Esophagus (tissue), 2 donors: ENCODE results near the gene PTGES. TPM values are rescaled to one million over a fixed set of nuclear protein-coding genes. Genes with fewer than 3 reads are reported as not detected.
"Not testable (repeated sequence)": the region's sequence is repeated elsewhere in the genome, so short reads cannot be mapped to it uniquely, and the experiment has no call there.

Experiments used
- H3K27ac ChIP-seq, 2 donors: one replicate each; pipeline ENCODE4 v1.5.1; 2013; ENCODE audit warnings: low read depth in 2 of 2, mild to moderate bottlenecking in 2 of 2, inconsistent platforms in 1 of 2, low read length in 1 of 2, moderate library complexity in 1 of 2
- H3K27me3 ChIP-seq, 2 donors: one replicate each; pipeline ENCODE4 v1.6.1; 2013; ENCODE audit warnings: low read length in 2 of 2, control low read depth in 1 of 2, mild to moderate bottlenecking in 1 of 2; ENCODE audit not compliant: insufficient read depth in 2 of 2, control insufficient read depth in 1 of 2
- H3K36me3 ChIP-seq, 2 donors: one replicate each; pipeline ENCODE4 v1.6.1; 2013; ENCODE audit warnings: low read length in 1 of 2; ENCODE audit not compliant: control insufficient read depth in 2 of 2, insufficient read depth in 2 of 2
- H3K4me1 ChIP-seq, 2 donors: one replicate each; pipeline ENCODE4 v1.6.1; 2013; ENCODE audit warnings: low read length in 1 of 2; ENCODE audit not compliant: control insufficient read depth in 2 of 2, insufficient read depth in 2 of 2
- H3K4me3 ChIP-seq, 2 donors: one replicate each; pipeline ENCODE4 v1.5.1; 2013; ENCODE audit warnings: low read length in 2 of 2, mild to moderate bottlenecking in 2 of 2, low read depth in 1 of 2, moderate library complexity in 1 of 2
- H3K9me3 ChIP-seq, 2 donors: one replicate each; pipeline ENCODE4 v1.6.1; 2013; ENCODE audit warnings: mild to moderate bottlenecking in 2 of 2, low read depth in 1 of 2, low read length in 1 of 2, moderate library complexity in 1 of 2; ENCODE audit not compliant: control insufficient read depth in 2 of 2, insufficient read depth in 1 of 2
- WGBS, 2 donors: extraction: QIAGEN DNeasy Blood & Tissue Kit; methylation state at CpG; one replicate each; pipeline ENCODE4 v1.1.7; 2013; 5-methylcytosine and 5-hydroxymethylcytosine counted together
- polyA plus RNA-seq, 2 donors: library from polyadenylated mRNA; stranded (reverse); fragments of 200-250 nt; gene quantifications; one replicate each; pipeline ENCODE4 v1.2.3, GENCODE V29; 2013
- donor health status: healthy with polysubstance abuse.
- donor health status: Bipolar disorder and iron deficiency.

Gene PTGES
- polyA plus RNA-seq, 2 donors, result 6.4 to 16.3 TPM

DNA sequence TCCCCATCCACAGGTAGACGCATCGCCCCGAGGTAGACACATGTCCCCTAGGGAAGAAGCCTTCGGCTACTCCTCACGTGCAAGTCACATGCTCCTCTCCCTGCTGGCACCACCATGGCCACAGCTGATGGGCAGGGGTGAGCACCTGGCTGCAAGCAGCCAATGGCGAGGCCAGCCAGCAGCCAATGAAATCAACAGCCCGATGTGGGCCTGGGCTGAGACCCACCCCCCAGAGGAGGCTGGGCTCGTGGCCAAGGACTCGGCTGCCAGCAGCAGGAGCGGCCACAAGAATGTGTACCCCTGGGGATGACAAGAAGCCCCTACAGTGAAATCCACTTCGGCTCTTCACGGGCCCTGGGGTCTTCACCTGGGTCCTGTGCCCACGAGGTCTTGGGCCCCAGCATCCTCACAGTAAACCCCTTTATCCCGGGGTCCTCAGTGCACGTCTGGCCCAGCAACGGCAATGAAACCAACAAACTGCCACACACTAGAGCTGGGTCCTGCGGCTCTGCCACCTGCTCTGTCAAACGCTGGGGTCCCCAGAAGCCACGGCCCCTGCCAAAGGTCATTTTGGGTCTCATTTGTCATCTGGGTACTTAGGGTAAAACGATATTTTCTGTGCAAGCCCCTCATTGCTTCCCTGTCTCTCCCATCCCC lies 22.1 kb upstream of the PTGES start:
- H3K4me3 ChIP-seq, result no peak overlapping the region
- H3K27ac ChIP-seq, result no peak overlapping the region
- no peaks in the 10 kb centered on the region for H3K9me3 ChIP-seq
- 73 to 74% methylated on average over 20 of the region's 20 CpGs for WGBS, 2 donors
- H3K36me3 ChIP-seq, result no peaks in the 10 kb centered on the region
- H3K27me3 ChIP-seq, result no peaks in the 10 kb centered on the region
- peaks cover 5 to 7% of the 10 kb centered on the region in 2 donors for H3K4me1 ChIP-seq

DNA sequence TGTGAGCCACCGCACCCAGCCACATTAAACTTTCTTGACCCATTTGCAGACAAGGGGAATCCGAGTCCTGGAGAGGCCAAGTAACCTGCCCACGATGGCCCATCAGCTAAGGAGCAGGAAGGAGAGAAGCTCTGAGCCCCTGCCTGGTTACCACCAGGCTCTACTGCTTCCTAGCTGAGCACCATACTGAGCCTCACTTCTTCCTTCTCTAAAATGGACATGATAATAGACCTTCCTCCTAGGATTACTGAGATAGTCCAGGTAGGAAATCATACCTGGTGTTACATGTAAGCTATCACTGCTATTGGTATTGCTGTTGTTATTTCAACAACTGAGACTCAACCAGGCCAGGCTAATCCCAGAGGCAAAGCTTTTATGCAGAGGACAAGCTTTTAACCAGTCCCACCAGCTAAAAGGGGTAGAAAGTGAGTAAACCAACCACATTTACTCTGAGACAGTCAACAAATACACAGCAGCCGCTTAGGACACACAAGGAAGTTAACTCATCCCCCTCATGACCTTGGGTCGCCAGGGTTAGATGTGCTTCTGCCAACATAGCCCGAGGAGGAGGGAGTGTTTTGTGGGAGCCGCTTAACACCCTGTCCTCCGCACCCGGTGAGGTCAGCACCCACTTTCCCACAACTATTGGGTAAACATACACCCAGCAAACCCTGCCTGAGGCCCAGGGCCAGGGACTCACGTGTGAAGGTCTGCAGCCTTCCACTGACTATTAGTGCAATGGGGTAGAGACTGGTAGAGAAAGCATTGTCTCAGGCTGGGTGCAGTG lies 20.6 kb upstream of the PTGES start:
- no peak overlapping the region for H3K4me3 ChIP-seq
- 50 to 54% methylated on average over 10 of the region's 10 CpGs for WGBS, 2 donors
- H3K4me1 ChIP-seq, result peaks cover 5 to 7% of the 10 kb centered on the region in 2 donors
- H3K36me3 ChIP-seq, result no peaks in the 10 kb centered on the region
- H3K9me3 ChIP-seq, result no peaks in the 10 kb centered on the region
- H3K27ac ChIP-seq, result no peak overlapping the region
- no peaks in the 10 kb centered on the region for H3K27me3 ChIP-seq

DNA sequence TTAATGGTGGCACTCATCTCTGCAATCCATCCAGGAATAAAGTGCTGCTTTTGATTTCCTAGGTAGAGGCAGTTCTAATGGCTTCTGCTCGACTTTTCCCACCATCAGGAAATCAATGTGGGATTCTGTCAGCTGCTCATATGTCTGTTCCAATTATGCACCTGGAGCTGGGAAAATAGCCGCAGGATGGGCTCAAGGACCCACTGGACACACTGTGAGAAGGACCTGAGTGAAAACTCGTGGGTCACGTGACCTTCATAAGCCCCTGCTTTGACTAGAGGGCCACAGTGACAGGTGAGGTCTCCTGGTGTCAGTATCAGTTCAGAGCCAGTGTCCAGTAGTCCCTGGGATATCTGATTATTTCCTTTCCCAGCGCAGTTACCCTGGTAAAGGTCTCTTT lies 17.9 kb upstream of the PTGES start:
- peaks cover 0 to 7% of the 10 kb centered on the region in 2 donors for H3K4me1 ChIP-seq
- H3K36me3 ChIP-seq, result no peaks in the 10 kb centered on the region
- no peaks in the 10 kb centered on the region for H3K27me3 ChIP-seq
- no peaks in the 10 kb centered on the region for H3K9me3 ChIP-seq
- H3K27ac ChIP-seq, result no peak overlapping the region
- 77 to 84% methylated on average over 5 of the region's 5 CpGs for WGBS, 2 donors
- no peak overlapping the region for H3K4me3 ChIP-seq

DNA sequence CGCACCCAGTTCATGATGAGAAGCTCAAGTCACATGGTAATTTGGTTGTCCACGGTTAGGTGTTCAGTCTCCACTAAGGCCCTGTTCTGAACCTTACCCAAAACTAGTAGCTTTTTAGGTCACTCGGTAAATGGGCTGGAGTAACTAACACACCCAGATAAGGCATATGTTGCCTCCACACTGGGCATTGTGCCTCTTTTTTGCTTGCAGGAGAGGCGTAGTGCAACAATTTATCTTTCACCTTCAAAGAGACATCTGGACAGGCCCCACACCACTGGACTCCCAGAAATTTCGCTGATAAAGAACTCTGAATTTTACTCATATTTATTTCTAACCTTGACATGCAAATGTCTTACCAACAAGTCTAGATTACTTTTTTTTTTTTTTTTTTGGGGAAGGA lies 16.8 kb upstream of the PTGES start:
- Histone ChIP-seq H3K27me3 (no peaks in the 10 kb centered on the region), H3K9me3 (no peaks in the 10 kb centered on the region), H3K4me1 (peaks cover 0 to 5% of the 10 kb centered on the region in 2 donors), H3K27ac (no peak overlapping the region), H3K4me3 (no peak overlapping the region), H3K36me3 (no peaks in the 10 kb centered on the region)
- WGBS, 2 donors, result 73 to 77% methylated on average over 5 of the region's 5 CpGs

GRCh38 chr9:129768486-129768885 lies 15.6 kb upstream of the PTGES start:
- H3K27me3 ChIP-seq, result no peaks in the 10 kb centered on the region
- H3K4me3 ChIP-seq, result no peak overlapping the region
- no peaks in the 10 kb centered on the region for H3K36me3 ChIP-seq
- WGBS, 2 donors, result 89 to 94% methylated on average over 6 of the region's 6 CpGs
- H3K27ac ChIP-seq, result no peak overlapping the region
- no peaks in the 10 kb centered on the region for H3K4me1 ChIP-seq
- H3K9me3 ChIP-seq, result no peaks in the 10 kb centered on the region

GRCh38 chr9:129765764-129766317 lies 13.0 kb upstream of the PTGES start:
- Histone ChIP-seq H3K27ac (no peak overlapping the region), H3K4me3 (no peak overlapping the region), H3K4me1 (peaks cover 0 to 5% of the 10 kb centered on the region in 2 donors), H3K27me3 (no peaks in the 10 kb centered on the region), H3K9me3 (no peaks in the 10 kb centered on the region), H3K36me3 (no peaks in the 10 kb centered on the region)
- 83 to 95% methylated on average over 4 of the region's 4 CpGs for WGBS, 2 donors

GRCh38 chr9:129762985-129763926 lies 10.4 kb upstream of the PTGES start:
- Histone ChIP-seq H3K9me3 (no peaks in the 10 kb centered on the region), H3K36me3 (no peaks in the 10 kb centered on the region), H3K4me1 (peaks cover 0 to 5% of the 10 kb centered on the region in 2 donors), H3K27me3 (no peaks in the 10 kb centered on the region), H3K27ac (peak overlapping the region; percentile 49 to 83), H3K4me3 (no peak overlapping the region)
- 76 to 77% methylated on average over 13 of the region's 13 CpGs for WGBS, 2 donors

DNA sequence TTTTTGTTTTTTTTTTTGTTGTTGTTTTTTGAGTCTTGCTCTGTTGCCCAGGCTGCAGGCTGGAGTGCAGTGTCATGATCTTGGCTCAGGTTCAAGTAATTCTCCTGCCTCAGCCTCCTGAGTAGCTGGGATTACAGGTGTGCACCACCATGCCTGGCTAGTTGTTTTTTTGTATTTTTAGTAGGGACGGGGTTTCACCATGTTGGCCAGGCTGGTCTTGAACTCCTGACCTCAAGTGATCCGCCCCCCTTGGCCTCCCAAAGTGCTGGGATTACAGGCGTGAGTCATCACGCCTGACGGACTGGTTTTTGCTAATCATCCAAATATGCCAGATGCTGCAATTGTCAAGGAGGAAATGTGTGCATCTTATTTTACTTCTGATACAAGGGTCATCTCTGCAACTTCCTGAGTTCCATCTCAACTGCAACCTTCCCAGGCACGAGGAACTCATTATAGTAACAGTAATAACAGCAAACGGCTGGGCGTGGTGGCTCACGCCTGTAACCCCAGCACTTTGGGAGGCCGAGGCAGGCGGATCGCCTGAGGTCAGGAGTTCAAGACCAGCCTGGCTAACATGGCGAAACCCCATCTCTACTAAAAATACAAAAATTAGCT lies 9.6 kb upstream of the PTGES start:
- peak overlapping the region; percentile 72 to 83 for H3K27ac ChIP-seq
- not testable (repeated sequence) for H3K4me1 ChIP-seq, H3K9me3 ChIP-seq, H3K4me3 ChIP-seq, H3K36me3 ChIP-seq, H3K27me3 ChIP-seq
- 38 to 52% methylated on average over 13 of the region's 13 CpGs for WGBS, 2 donors

DNA sequence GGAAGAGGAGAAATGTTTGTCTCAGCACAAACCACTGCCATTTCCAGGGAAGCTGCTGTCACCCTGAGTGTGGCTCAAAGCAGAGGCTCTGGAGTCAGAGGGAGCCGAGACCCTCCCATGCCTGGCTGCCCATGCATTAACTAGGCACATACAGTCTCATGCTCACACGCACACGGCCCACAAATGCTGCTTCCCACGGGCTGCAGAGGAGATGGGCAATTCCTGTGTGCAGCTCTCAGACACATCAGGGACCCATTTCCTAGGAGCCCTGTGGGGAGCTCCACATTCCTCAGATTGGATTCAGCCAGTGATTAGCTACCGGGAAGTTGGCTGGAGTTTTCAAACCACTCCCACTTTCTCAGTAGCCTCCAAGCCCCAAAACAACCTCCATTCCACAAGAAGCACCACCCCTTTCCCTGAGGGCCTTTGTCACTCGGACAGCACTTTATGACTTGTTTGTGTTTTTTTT lies 9.1 kb upstream of the PTGES start:
- WGBS, 2 donors, result 34 to 47% methylated on average over 6 of the region's 6 CpGs
- Histone ChIP-seq H3K27me3 (no peaks in the 10 kb centered on the region), H3K4me3 (no peak overlapping the region), H3K27ac (peak overlapping the region; percentile 59 to 72), H3K36me3 (no peaks in the 10 kb centered on the region), H3K9me3 (no peaks in the 10 kb centered on the region), H3K4me1 (peaks cover 0 to 5% of the 10 kb centered on the region in 2 donors)
